H9 (cell line): ENCODE results near the gene KAZN. TPM values are rescaled to one million over a fixed set of nuclear protein-coding genes. Genes with fewer than 3 reads are reported as not detected.

Experiments used
- DNase-seq: peaks from one replicate; pipeline ENCODE4 v3.0.0-alpha.2; 2017
- H2AFZ ChIP-seq: one replicate; pipeline ENCODE4 v1.6.1; 2013; ENCODE audit warnings: mild to moderate bottlenecking, low read length, control low read depth, moderate library complexity
- H2AK5ac ChIP-seq: 2 replicates; pipeline ENCODE4 v1.6.1; 2013; ENCODE audit warnings: low read length, control low read depth, mixed read lengths; ENCODE audit not compliant: insufficient read length
- H2BK120ac ChIP-seq: one replicate; pipeline ENCODE4 v1.6.1; 2013; ENCODE audit warnings: low read depth, mild to moderate bottlenecking, low read length, control low read depth, inconsistent platforms; ENCODE audit not compliant: poor library complexity, severe bottlenecking
- H2BK12ac ChIP-seq: 2 replicates; pipeline ENCODE4 v1.6.1; 2013; ENCODE audit warnings: low read length, control low read depth, mixed read lengths, low read depth; ENCODE audit not compliant: insufficient read length
- H2BK15ac ChIP-seq: 2 replicates; pipeline ENCODE4 v1.6.1; 2013; ENCODE audit warnings: low read depth, low read length, control low read depth
- H2BK20ac ChIP-seq: one replicate; pipeline ENCODE4 v1.6.1; 2013; ENCODE audit warnings: low read depth, mild to moderate bottlenecking, low read length, control low read depth, inconsistent platforms; ENCODE audit not compliant: poor library complexity, severe bottlenecking
- H2BK5ac ChIP-seq: 2 replicates; pipeline ENCODE4 v1.6.1; 2013; ENCODE audit warnings: low read length, control low read depth, mixed read lengths; ENCODE audit not compliant: insufficient read length
- H3K14ac ChIP-seq: 2 replicates; pipeline ENCODE4 v1.6.1; 2013; ENCODE audit warnings: low read length, control low read depth; ENCODE audit not compliant: insufficient read depth
- H3K18ac ChIP-seq: 2 replicates; pipeline ENCODE4 v1.6.1; 2013; ENCODE audit warnings: low read depth, mild to moderate bottlenecking, mixed read lengths, low read length, control low read depth; ENCODE audit not compliant: insufficient read length
- H3K23ac ChIP-seq: 2 replicates; pipeline ENCODE4 v1.6.1; 2013; ENCODE audit warnings: low read length, control low read depth, mixed read lengths, low read depth; ENCODE audit not compliant: insufficient read length
- H3K23me2 ChIP-seq: 2 replicates; pipeline ENCODE4 v1.6.1; 2013; ENCODE audit warnings: low read depth, mild to moderate bottlenecking, mixed read lengths, low read length, control low read depth; ENCODE audit not compliant: insufficient read length, poor library complexity, severe bottlenecking
- H3K27ac ChIP-seq: 2 replicates; pipeline ENCODE4 v1.5.1; 2013; ENCODE audit warnings: low read length, control low read depth, mixed read lengths, low read depth; ENCODE audit not compliant: insufficient read length
- H3K27me3 ChIP-seq: 2 replicates; pipeline ENCODE4 v1.6.1; 2013; ENCODE audit warnings: low read length, control low read depth, inconsistent platforms; ENCODE audit not compliant: insufficient read depth
- H3K4ac ChIP-seq: 2 replicates; pipeline ENCODE4 v1.6.1; 2013; ENCODE audit warnings: low read depth, mild to moderate bottlenecking, control low read depth, inconsistent platforms, low read length, moderate library complexity
- H3K4me1 ChIP-seq: 2 replicates; pipeline ENCODE4 v1.6.1; 2013; ENCODE audit warnings: low read length, control low read depth, inconsistent platforms; ENCODE audit not compliant: insufficient read depth
- H3K4me2 ChIP-seq: 2 replicates; pipeline ENCODE4 v1.6.1; 2013; ENCODE audit warnings: low read length, control low read depth, mixed read lengths; ENCODE audit not compliant: insufficient read length, insufficient read depth
- H3K56ac ChIP-seq: 2 replicates; pipeline ENCODE4 v1.6.1; 2013; ENCODE audit warnings: low read depth, mild to moderate bottlenecking, mixed read lengths, low read length, control low read depth; ENCODE audit not compliant: insufficient read length
- H3K79me1 ChIP-seq: 2 replicates; pipeline ENCODE4 v1.6.1; 2013; ENCODE audit warnings: low read depth, mild to moderate bottlenecking, moderate library complexity, low read length, control low read depth, inconsistent platforms; ENCODE audit not compliant: insufficient read depth, poor library complexity, severe bottlenecking
- H3K79me2 ChIP-seq: 2 replicates; pipeline ENCODE4 v1.6.1; 2013; ENCODE audit warnings: low read length, control low read depth, inconsistent platforms; ENCODE audit not compliant: insufficient read depth
- H3K9ac ChIP-seq: 2 replicates; pipeline ENCODE4 v1.6.1; 2013; ENCODE audit warnings: low read length, control low read depth, mixed read lengths; ENCODE audit not compliant: insufficient read length; ENCODE audit errors: extremely low read depth
- H3K9me3 ChIP-seq: one replicate; pipeline ENCODE4 v1.6.1; 2013; ENCODE audit warnings: low read depth, low read length, inconsistent platforms; ENCODE audit not compliant: control insufficient read depth
- H3T11ph ChIP-seq: one replicate; pipeline ENCODE4 v1.6.1; 2013; ENCODE audit warnings: mild to moderate bottlenecking, low read length, control low read depth, inconsistent platforms
- H4K20me1 ChIP-seq: one replicate; pipeline ENCODE4 v1.6.1; 2013; ENCODE audit not compliant: control insufficient read depth, insufficient read length, insufficient read depth
- H4K5ac ChIP-seq: 2 replicates; pipeline ENCODE4 v1.6.1; 2013; ENCODE audit warnings: low read depth, mild to moderate bottlenecking, mixed read lengths, low read length, control low read depth; ENCODE audit not compliant: insufficient read length
- H4K8ac ChIP-seq: replicated peaks from 2 replicates; pipeline ENCODE4 v1.6.1; 2013; ENCODE audit warnings: low read length, control low read depth, mixed read lengths, low read depth; ENCODE audit not compliant: insufficient read length
- H4K91ac ChIP-seq: 2 replicates; pipeline ENCODE4 v1.6.1; 2013; ENCODE audit warnings: low read depth, mild to moderate bottlenecking, moderate library complexity, mixed read lengths, low read length, control low read depth; ENCODE audit not compliant: insufficient read length
- H3K27ac Mint-ChIP-seq, 3 experiments: 2 replicates in 2 of 3; 3 replicates in 1 of 3; pipeline ENCODE4 v1.8.0; 2020 to 2021; ENCODE audit warnings: mixed read lengths in 3 of 3, mild to moderate bottlenecking in 1 of 3, moderate library complexity in 1 of 3
- H3K27me3 Mint-ChIP-seq: 2 replicates; pipeline ENCODE4 v1.8.0; 2021; ENCODE audit warnings: low read depth, mild to moderate bottlenecking, moderate library complexity, mixed read lengths
- H3K36me3 Mint-ChIP-seq, 3 experiments: 2 replicates in 2 of 3; 3 replicates in 1 of 3; pipeline ENCODE4 v1.8.0; 2020 to 2021; ENCODE audit warnings: low read depth in 3 of 3, mixed read lengths in 3 of 3; ENCODE audit not compliant: insufficient read depth in 1 of 3
- H3K4me1 Mint-ChIP-seq, 2 experiments: 2 replicates each; pipeline ENCODE4 v1.8.0; 2020; ENCODE audit warnings: mixed read lengths in 2 of 2
- H3K4me3 Mint-ChIP-seq, 2 experiments: 2 replicates in 1 of 2; 3 replicates in 1 of 2; pipeline ENCODE4 v1.8.0; 2020 to 2021; ENCODE audit warnings: mild to moderate bottlenecking in 2 of 2, mixed read lengths in 2 of 2, moderate library complexity in 1 of 2
- H3K9me3 Mint-ChIP-seq, 2 experiments: 2 replicates in 1 of 2; 3 replicates in 1 of 2; pipeline ENCODE4 v1.8.0; 2020; ENCODE audit warnings: mild to moderate bottlenecking in 2 of 2, mixed read lengths in 2 of 2, moderate library complexity in 1 of 2
- WGBS: extraction: QIAGEN DNeasy Blood & Tissue Kit; methylation state at CpG from one replicate; pipeline ENCODE4 v1.1.7; 2013; ENCODE audit warnings: missing lambda C conversion rate, low lambda C conversion rate, mixed read lengths; ENCODE audit not compliant: insufficient read length; ENCODE audit errors: extremely low coverage; 5-methylcytosine and 5-hydroxymethylcytosine counted together
- total RNA-seq: library from RNA; stranded (reverse); gene quantifications from 2 replicates; pipeline ENCODE4 v1.2.1, GENCODE V29; 2021
- TF ChIP-seq, protein P1 (sequence below): fragments of 200-600 bp; sonication (generic); conservative IDR thresholded peaks from 3 replicates; pipeline ENCODE4 v1.8.0; 2021; ENCODE audit warnings: antibody characterized with exemption, mild to moderate bottlenecking

The KAZN gene
- total RNA-seq, 1 experiment from 2014 or later = 7.6 TPM

DNA sequence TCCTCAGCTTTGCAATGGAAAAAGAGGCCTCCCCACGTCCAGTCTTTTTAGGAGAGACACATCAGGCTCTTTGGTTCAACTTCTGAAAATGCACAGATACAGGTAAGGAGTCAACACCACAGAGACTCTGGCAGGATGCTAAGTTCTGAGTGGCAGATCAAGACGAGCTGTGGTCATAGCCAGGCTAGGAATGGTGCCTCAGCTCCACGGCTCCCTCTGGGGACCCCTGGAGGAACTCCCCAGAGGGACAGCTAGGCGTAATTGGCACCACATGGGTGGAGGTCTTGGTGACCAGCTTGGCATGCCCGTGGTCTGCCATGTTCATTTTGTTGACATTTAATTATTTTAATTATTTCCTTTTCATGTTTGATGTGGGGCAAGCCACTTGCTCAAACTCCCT is 206.1 kb downstream of the KAZN start:
- peaks cover 23% of the 10 kb centered on the region in 2 experiments for H3K9me3 Mint-ChIP-seq
- H3K4me1 Mint-ChIP-seq = no peaks in the 10 kb centered on the region
- no peak overlapping the region for H3K56ac ChIP-seq
- H3K79me1 ChIP-seq = no peaks in the 10 kb centered on the region
- H3K9me3 ChIP-seq = peaks cover 10% of the 10 kb centered on the region
- H3K23ac ChIP-seq = no peak overlapping the region
- no peaks in the 10 kb centered on the region for H3K27me3 ChIP-seq
- no peak overlapping the region for H2BK120ac ChIP-seq
- no peak overlapping the region for H3K4ac ChIP-seq
- WGBS = no CpG with 5 or more reads among the region's 5 CpGs
- H3K4me3 Mint-ChIP-seq = no peak overlapping the region
- no peak overlapping the region for H2BK15ac ChIP-seq
- H3K14ac ChIP-seq = no peak overlapping the region
- no peak overlapping the region for H4K91ac ChIP-seq
- H3K23me2 ChIP-seq = no peaks in the 10 kb centered on the region
- no peak overlapping the region for H2AK5ac ChIP-seq
- H3K18ac ChIP-seq = no peak overlapping the region
- no peaks in the 10 kb centered on the region for H4K20me1 ChIP-seq
- no peaks in the 10 kb centered on the region for H3K79me2 ChIP-seq
- no peak overlapping the region for H4K8ac ChIP-seq
- no peak overlapping the region for H3K27ac ChIP-seq
- H2BK5ac ChIP-seq = no peak overlapping the region
- H3K9ac ChIP-seq = no peak overlapping the region
- H3K36me3 Mint-ChIP-seq = peaks cover 11 to 15% (median 15%) of the 10 kb centered on the region in 3 experiments; a peak in 6 of 7 replicates
- DNase-seq = peak; percentile 54
- peaks cover 2% of the 10 kb centered on the region for H3K27me3 Mint-ChIP-seq
- H3K4me2 ChIP-seq = no peak overlapping the region
- no peak overlapping the region for H3K27ac Mint-ChIP-seq
- H2BK12ac ChIP-seq = no peak overlapping the region
- no peak overlapping the region for H2AFZ ChIP-seq
- no peaks in the 10 kb centered on the region for H3K4me1 ChIP-seq
- H4K5ac ChIP-seq = no peak overlapping the region
- H3T11ph ChIP-seq = no peak overlapping the region
- TF ChIP-seq, protein P1, sequence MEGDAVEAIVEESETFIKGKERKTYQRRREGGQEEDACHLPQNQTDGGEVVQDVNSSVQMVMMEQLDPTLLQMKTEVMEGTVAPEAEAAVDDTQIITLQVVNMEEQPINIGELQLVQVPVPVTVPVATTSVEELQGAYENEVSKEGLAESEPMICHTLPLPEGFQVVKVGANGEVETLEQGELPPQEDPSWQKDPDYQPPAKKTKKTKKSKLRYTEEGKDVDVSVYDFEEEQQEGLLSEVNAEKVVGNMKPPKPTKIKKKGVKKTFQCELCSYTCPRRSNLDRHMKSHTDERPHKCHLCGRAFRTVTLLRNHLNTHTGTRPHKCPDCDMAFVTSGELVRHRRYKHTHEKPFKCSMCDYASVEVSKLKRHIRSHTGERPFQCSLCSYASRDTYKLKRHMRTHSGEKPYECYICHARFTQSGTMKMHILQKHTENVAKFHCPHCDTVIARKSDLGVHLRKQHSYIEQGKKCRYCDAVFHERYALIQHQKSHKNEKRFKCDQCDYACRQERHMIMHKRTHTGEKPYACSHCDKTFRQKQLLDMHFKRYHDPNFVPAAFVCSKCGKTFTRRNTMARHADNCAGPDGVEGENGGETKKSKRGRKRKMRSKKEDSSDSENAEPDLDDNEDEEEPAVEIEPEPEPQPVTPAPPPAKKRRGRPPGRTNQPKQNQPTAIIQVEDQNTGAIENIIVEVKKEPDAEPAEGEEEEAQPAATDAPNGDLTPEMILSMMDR = peak; percentile 80
- H2BK20ac ChIP-seq = no peak overlapping the region
